ENCODE measurements around the gene GPC3.

The GPC3 gene

DNA sequence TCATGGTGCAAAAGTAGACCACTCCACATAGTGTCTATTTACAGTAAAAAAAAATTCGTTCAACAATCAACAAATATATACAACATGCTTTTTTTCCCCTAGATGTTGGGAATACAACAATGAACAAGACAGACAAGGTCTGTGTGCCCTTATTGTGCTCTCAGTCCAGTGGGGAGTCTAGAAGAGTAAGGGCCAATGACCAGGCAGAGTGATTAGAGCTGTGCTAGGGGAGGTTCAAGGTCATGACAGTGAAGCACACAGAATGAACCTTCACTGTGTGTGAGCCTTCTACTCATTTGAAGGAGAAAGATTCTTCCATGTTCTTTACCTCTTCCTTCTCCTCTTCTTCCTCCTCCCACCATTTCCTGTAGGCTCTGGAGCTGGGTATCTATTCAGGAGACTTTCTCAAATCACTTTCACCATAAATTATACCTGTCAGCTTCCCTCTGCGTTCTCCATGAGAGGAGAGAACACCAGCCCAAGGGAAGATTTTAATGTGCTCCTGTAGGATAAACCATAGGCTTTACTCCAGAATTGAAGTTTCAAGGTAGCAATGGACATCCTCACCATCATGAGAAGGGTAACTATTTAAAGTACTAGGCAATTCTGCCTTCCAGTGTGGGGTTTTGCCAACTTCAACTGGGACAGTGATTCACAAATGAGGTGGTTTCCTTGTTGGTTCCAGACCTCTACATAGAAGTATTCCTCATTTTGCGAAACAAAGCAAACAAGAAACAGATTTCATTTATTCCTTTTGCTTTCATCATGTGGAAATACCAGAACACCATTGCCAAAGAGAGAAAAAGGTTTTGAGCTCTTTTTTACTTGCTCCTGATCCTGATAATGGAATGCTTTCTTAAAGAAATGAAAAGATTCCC lies 323.2 kb downstream of the GPC3 start:
- TF ChIP-seq, protein P1, sequence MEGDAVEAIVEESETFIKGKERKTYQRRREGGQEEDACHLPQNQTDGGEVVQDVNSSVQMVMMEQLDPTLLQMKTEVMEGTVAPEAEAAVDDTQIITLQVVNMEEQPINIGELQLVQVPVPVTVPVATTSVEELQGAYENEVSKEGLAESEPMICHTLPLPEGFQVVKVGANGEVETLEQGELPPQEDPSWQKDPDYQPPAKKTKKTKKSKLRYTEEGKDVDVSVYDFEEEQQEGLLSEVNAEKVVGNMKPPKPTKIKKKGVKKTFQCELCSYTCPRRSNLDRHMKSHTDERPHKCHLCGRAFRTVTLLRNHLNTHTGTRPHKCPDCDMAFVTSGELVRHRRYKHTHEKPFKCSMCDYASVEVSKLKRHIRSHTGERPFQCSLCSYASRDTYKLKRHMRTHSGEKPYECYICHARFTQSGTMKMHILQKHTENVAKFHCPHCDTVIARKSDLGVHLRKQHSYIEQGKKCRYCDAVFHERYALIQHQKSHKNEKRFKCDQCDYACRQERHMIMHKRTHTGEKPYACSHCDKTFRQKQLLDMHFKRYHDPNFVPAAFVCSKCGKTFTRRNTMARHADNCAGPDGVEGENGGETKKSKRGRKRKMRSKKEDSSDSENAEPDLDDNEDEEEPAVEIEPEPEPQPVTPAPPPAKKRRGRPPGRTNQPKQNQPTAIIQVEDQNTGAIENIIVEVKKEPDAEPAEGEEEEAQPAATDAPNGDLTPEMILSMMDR (conservative IDR thresholded peaks at IDR 0.05; ENCODE audit: low read length) = no peak
- DNase-seq (ENCODE audit: low read depth) = peak; percentile 84
- no peak overlapping the region for H3K4me3 ChIP-seq (ENCODE audit: low read length)

DNA sequence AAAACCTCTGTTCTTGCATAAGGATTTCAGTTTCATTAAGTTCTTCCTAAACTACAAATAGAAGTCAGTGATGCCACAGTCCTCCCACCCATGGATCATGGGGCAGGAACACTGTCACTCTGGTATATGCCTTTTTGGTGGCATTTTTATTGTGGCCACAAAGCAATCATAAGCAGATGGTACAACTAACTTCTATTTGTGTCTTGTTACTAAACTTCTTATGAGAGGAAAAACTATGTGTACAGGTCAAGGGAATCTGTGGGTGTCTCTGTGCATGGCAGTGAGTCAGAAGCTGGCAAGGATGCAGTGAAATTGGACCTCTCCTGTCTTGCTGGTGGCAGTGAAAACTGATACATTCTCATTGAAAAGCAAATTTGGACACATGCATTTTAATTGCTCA lies 325.1 kb downstream of the GPC3 start:
- TF ChIP-seq, protein P1 (conservative IDR thresholded peaks at IDR 0.05; ENCODE audit: low read length) = no peak
- DNase-seq (ENCODE audit: low read depth) = peak; percentile 71
- no peak overlapping the region for H3K4me3 ChIP-seq (ENCODE audit: low read length)

DNA sequence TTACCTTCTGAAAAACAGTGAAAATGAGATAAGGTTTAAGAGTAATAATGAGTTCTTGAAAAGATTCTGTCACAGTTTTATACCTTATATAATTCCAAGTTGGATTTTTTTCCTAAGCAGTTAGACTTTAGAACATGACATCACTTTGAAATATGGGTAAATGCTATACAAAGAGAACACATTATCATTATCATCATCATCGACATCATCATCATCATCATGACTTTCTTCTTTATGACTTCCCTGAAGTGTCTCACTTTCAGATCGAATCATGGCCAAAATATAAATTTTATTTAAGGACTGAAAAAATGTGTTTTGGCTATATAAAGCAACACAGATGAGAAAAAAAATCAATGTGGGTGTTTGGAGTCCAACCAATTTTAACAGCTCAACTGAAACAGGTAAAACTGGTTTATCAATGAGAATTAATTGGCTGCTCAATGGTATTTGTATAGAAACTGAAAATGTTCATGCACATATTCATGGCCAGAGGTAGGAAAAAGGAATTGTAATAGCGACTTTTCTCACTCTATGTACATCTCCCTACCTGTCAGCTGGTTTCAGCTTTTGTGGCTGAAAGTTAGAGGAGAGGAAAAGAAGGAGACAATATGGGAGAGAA lies 327.0 kb downstream of the GPC3 start:
- DNase-seq (ENCODE audit: low read depth) = no peak
- no peak overlapping the region for H3K4me3 ChIP-seq (ENCODE audit: low read length)
- TF ChIP-seq, protein P1 (conservative IDR thresholded peaks at IDR 0.05; ENCODE audit: low read length) = no peak

DNA sequence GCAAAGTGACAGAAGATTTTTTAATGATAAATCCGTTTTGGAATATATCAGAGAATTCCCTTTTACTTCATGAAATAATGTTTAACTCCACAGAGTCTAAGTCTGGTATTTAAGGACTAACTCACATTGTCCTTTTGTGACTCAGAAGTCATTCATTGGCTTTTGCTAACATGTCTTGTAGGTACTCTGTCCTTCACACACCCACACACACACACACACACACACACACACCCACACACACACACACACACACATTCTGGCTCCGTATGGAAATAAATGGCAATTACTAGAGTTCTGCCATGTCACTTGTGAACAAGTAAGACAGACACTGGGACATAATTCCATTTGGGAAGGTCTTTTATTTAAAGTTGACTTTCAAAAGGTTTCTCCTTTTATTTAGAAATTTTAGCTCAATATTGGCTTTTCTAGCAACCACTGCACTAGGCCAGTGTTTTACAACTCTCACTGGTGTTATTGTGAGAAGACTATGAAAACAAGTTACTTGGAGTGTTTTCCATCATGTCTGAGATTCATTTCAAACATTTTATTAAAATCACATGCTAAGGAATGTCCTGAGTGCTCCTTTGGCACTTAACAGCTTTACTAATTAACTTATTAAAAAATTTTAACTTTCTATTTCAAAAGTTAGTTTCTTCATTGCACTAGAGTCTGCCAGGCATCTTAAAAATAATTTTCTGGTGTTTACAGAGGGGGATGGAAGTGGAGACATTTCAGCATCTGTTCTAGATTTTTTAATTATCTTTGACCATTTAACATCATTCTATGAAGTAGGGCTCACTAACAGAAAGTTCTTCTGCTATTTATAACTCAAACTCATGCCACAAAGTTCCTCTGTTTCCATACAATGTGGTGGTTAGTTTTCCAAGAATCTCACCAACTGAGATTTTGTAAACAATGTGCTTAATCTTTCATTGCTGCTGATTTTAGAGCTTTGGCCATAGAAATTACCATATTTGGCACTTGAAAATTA lies 329.8 kb downstream of the GPC3 start:
- no peak overlapping the region for H3K4me3 ChIP-seq (ENCODE audit: low read length)
- TF ChIP-seq, protein P1 (conservative IDR thresholded peaks at IDR 0.05; ENCODE audit: low read length) = no peak
- peak; percentile 48 for DNase-seq (ENCODE audit: low read depth)

DNA sequence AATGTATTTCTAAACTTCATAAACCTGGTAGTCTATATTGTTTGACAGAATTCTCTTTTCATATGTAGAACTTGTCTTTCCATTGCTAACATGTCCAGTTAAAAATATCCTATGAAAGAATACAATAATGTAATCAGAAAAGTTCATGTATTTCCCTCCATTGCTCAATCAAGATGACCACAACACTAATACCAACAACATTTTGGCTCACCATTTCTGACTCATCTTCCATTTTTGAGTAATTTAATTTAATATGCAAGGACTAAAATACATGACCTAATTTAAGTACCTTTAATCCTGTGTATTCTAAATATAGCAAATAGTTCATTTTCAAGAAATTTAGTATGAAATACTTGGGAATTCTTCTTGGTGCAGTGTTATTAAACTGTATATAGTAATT lies 330.6 kb downstream of the GPC3 start:
- TF ChIP-seq, protein P1 (conservative IDR thresholded peaks at IDR 0.05; ENCODE audit: low read length) = no peak
- peak; percentile 50 for DNase-seq (ENCODE audit: low read depth)
- H3K4me3 ChIP-seq (ENCODE audit: low read length) = no peak overlapping the region

DNA sequence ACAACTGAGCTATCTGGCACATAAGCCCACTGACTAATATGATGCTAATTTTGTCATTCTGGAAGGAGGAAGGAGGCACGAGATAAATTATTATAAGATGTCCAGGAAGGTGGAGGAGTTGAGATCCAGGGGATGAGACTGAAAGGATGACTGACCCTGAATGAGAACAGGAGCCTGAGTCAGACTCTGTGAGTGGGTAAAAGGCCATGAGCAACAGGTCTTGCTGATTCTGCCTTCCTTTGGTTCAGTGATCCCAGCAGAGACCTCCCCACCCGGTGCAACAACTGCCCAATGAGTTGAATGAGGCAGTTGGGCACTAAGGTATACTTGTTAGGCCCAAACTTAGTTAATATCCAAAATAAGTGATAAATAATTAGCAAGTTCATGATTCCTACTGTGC lies 332.0 kb downstream of the GPC3 start:
- DNase-seq (ENCODE audit: low read depth) = no peak
- no peak overlapping the region for H3K4me3 ChIP-seq (ENCODE audit: low read length)
- TF ChIP-seq, protein P1 (conservative IDR thresholded peaks at IDR 0.05; ENCODE audit: low read length) = no peak
